Measurements from ENCODE around the gene MRPL19.

DNA sequence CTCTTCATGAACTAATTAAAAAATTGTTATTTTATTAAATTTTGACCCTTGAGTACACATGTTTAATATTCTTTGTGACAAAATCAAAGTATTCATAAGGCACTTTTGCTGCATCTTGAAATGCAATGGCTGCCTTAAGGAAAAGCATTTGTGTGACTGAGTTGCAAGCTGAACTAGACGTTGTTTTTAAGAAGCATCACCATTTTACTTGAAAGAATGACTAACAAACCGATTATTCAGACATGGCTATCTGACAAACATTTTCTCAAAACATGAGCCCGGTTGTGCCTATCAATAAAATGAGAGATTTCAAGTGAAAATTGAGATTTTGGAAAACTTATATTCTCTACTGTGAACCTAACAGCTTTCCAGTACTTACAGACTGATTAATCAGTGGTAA, 61.3 kb downstream of the MRPL19 start:
- TF ChIP-seq CTCF (conservative IDR thresholded peaks at IDR 0.05; ENCODE audit: low read depth, low read length) (no peak), EZH2 (IDR thresholded peaks at IDR 0.05; ENCODE audit: borderline replicate concordance, low read depth, low read length, poor library complexity, severe bottlenecking) (no peak)

All from A673 (cell line).